K562 (cell line): ENCODE results near the gene MXI1. TPM values are rescaled to one million over a fixed set of nuclear protein-coding genes. Genes with fewer than 3 reads are reported as not detected.

ENCODE experiments used
- ATF6 ChIP-seq: sonication (generic); formaldehyde crosslinking; IDR thresholded peaks from 2 replicates; pipeline ENCODE4 v1.4.0; 2020; ENCODE audit warnings: mild to moderate bottlenecking, missing genetic modification reagents
- BDP1 ChIP-seq: IDR thresholded peaks from 3 replicates; pipeline ENCODE4 v1.6.1; 2011; ENCODE audit not compliant: insufficient read length, insufficient read depth
- CBFA2T2 ChIP-seq: fragments of 450-650 bp; conservative IDR thresholded peaks from 2 replicates; pipeline ENCODE4 v1.6.1; 2017; ENCODE audit warnings: mild to moderate bottlenecking
- CUX1 ChIP-seq: fragments of 200-800 bp; sonication (Bioruptor generic); IDR thresholded peaks from 2 replicates; pipeline ENCODE4 v1.6.1; 2016; ENCODE audit warnings: missing genetic modification characterization, missing compliant biosample characterization
- HNRNPLL ChIP-seq: fragments of 200-400 bp; formaldehyde crosslinking; IDR thresholded peaks from 2 replicates; pipeline ENCODE4 v1.6.1; 2017; ENCODE audit warnings: low read length, low read depth, mild to moderate bottlenecking; ENCODE audit not compliant: poor library complexity, severe bottlenecking
- LARP7 ChIP-seq: fragments of 450-650 bp; IDR thresholded peaks from 2 replicates; pipeline ENCODE4 v1.6.1; 2016
- NFIX ChIP-seq: fragments of 250-450 bp; sonication (Bioruptor Pico); IDR thresholded peaks from 2 replicates; pipeline ENCODE4 v1.4.0; 2020; ENCODE audit warnings: low read depth, mild to moderate bottlenecking, moderate library complexity
- NFYB ChIP-seq: IDR thresholded peaks from 2 replicates; pipeline ENCODE4 v1.6.1; 2011; ENCODE audit warnings: mild to moderate bottlenecking, moderate library complexity; ENCODE audit not compliant: insufficient read length; ENCODE audit errors: extremely low read depth
- PTRF ChIP-seq: fragments of 450-650 bp; IDR thresholded peaks from 2 replicates; pipeline ENCODE4 v1.6.1; 2016; ENCODE audit warnings: mild to moderate bottlenecking, missing genetic modification characterization, missing compliant biosample characterization
- SIN3A ChIP-seq, 2 experiments: fragments of 150-350 bp in 1 of 2; IDR thresholded peaks; 2 replicates each; pipeline ENCODE4 v1.6.1; 2011 to 2016; ENCODE audit warnings: borderline replicate concordance in 2 of 2, low read depth in 2 of 2, low read length in 2 of 2, mild to moderate bottlenecking in 2 of 2, moderate library complexity in 2 of 2; ENCODE audit not compliant: control insufficient read depth in 1 of 2
- SPI1 ChIP-seq: IDR thresholded peaks from 2 replicates; pipeline ENCODE4 v1.6.1; 2011; ENCODE audit warnings: low read depth, low read length, control low read depth, borderline replicate concordance
- TAL1 ChIP-seq: fragments of 450-650 bp; IDR thresholded peaks from 2 replicates; pipeline ENCODE4 v1.6.1; 2016; ENCODE audit warnings: mild to moderate bottlenecking
- ZKSCAN3 ChIP-seq: fragments of 250-450 bp; sonication (Bioruptor Pico); IDR thresholded peaks from 2 replicates; pipeline ENCODE4 v1.4.0; 2020
- ZNF165 ChIP-seq: fragments of 250-450 bp; sonication (Bioruptor Pico); IDR thresholded peaks from 2 replicates; pipeline ENCODE4 v1.4.0; 2020; ENCODE audit warnings: borderline replicate concordance
- ZNF232 ChIP-seq: sonication (generic); formaldehyde crosslinking; IDR thresholded peaks from 2 replicates; pipeline ENCODE4 v1.8.0; 2022; ENCODE audit warnings: mild to moderate bottlenecking, missing genetic modification reagents
- ZNF316 ChIP-seq: fragments of 450-650 bp; IDR thresholded peaks from 2 replicates; pipeline ENCODE4 v1.6.1; 2016
- ZNF609 ChIP-seq: sonication (generic); formaldehyde crosslinking; IDR thresholded peaks from 2 replicates; pipeline ENCODE4 v1.8.1; 2023; ENCODE audit warnings: missing genetic modification reagents, mild to moderate bottlenecking, borderline replicate concordance
- polyA plus RNA-seq, 8 experiments: library from polyadenylated mRNA; depleted of rRNA in 4 of 8; stranded (reverse) in 5 of 8; unstranded in 3 of 8; fragments of >200 nt; fragmentation: Nextera tagmentation in 2 of 8; fragmentation: Illumina TruSeq in 1 of 8; extraction: Ambion mirVana in 2 of 8; extraction: Trizol in 1 of 8; gene quantifications; 2 replicates each; pipeline versions ENCODE4 v1.2.1 to v1.2.3, GENCODE V29; 2011 to 2014; ENCODE audit warnings: inconsistent platforms in 1 of 8, missing spikeins in 1 of 8
- total RNA-seq, 7 experiments: library from RNA; depleted of rRNA in 6 of 7; stranded (reverse); fragments of >200 nt in 6 of 7; fragmentation: Illumina TruSeq in 2 of 7; extraction: Trizol in 2 of 7; gene quantifications; 2 replicates each; pipeline versions ENCODE4 v1.2.1 to v1.2.3, GENCODE V29; 2011 to 2021; ENCODE audit warnings: low replicate concordance in 1 of 7

MXI1 gene
- total and polyA plus RNA-seq, 9 of the 15 experiments (the other 6 are each of a cell fraction or from before 2014, with no cell fraction given) = 9.1 to 23.7 (median 14.8) TPM

GRCh38 chr10:110221721-110222261 lies 14.4 kb downstream of the MXI1 start (continued):
- TF ChIP-seq NFIX (CRISPR knock-in tag) (0 out of 2 replicates have a peak, but pooled peaks have one; percentile 27), ZKSCAN3 (CRISPR knock-in tag) (no peak), TAL1 (peak; percentile 60; the same call in 1 of the 2 replicates), SIN3A (IDR thresholded peaks at IDR 0.05; ENCODE audit: borderline replicate concordance in 2 of 2, control insufficient read depth in 1 of 2, low read depth in 2 of 2, low read length in 2 of 2) (no peak), LARP7 (no peak), ZNF609 (CRISPR knock-in tag) (0 out of 2 replicates have a peak, but pooled peaks have one; percentile 35), PTRF (tag) (no peak), ATF6 (CRISPR knock-in tag) (no peak), NFYB (no peak), HNRNPLL (peak; percentile 85), CUX1 (CRISPR knock-in tag) (no peak), CBFA2T2 (peak; percentile 26), BDP1 (no peak), ZNF232 (no peak), ZNF316 (no peak), SPI1 (no peak), ZNF165 (CRISPR knock-in tag) (no peak; the same call in 1 of the 2 replicates)
